GM10248 (cell line): ENCODE data around the gene STOML2.

Source experiments
- CTCF ChIA-PET: fragments of 300-600 bp; sonication (Branson Sonifier 250); formaldehyde crosslinking; extraction: SDS; loops from one replicate; lab custom pipeline; 2021; ENCODE audit warnings: antibody characterized with exemption; lab: Yijun Ruan, JAX
- POLR2A ChIA-PET: fragments of 350-650 bp; sonication (Branson Sonifier 250); formaldehyde crosslinking; extraction: SDS; loops from one replicate; lab custom pipeline; 2020; ENCODE audit warnings: antibody characterized with exemption; lab: Yijun Ruan, JAX
- DNase-seq: peaks from one replicate; pipeline ENCODE4 v3.0.0; 2012; ENCODE audit errors: extremely low spot score
- TF ChIP-seq, protein P1 (sequence below): IDR thresholded peaks from 2 replicates; pipeline ENCODE4 v1.5.1; 2012; ENCODE audit warnings: mild to moderate bottlenecking, low read depth; ENCODE audit errors: extremely low read depth, missing control alignments, control extremely low read depth

The STOML2 gene

DNA sequence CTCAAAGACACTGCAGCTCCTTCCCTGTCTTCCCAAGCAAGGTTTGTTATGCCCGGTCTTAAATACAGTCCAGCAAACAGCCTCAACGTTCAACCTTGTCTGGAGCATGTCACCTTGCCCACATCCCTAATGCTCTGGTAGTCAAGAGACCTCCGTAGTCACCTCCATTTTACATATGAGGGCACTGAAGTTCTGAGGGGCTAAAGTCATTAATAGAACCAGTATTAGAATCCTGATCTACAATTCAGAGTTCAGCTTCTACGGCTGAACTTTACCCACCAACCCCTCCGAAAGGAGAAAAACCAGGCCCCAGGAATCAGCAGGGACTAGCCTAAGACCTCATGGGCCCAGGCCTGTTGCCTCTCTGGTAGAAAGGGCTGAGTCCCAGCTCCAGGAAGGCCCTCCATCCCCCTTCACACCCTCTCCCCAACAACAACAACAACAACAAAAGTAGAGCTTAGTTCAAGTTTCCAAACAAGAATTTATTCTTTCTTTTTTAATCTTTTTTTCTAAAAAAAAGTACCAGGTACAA lies 795 bp upstream of the STOML2 start:
- CTCF ChIA-PET = interaction anchor here (0.9 to 6.4 kb wide), 9 partner anchors 10 to 204 kb away, joined by 3 to 28 read pairs (median 7); partner anchors contain the start of genes ATOSB and VCP
- POLR2A ChIA-PET = interaction anchor here (0.8 to 1.3 kb wide), 5 partner anchors 8 to 32 kb away, joined by 3 to 6 read pairs (median 4); partner anchors contain the start of genes ATOSB, FANCG and VCP
- no peak for DNase-seq
- TF ChIP-seq, protein P1, sequence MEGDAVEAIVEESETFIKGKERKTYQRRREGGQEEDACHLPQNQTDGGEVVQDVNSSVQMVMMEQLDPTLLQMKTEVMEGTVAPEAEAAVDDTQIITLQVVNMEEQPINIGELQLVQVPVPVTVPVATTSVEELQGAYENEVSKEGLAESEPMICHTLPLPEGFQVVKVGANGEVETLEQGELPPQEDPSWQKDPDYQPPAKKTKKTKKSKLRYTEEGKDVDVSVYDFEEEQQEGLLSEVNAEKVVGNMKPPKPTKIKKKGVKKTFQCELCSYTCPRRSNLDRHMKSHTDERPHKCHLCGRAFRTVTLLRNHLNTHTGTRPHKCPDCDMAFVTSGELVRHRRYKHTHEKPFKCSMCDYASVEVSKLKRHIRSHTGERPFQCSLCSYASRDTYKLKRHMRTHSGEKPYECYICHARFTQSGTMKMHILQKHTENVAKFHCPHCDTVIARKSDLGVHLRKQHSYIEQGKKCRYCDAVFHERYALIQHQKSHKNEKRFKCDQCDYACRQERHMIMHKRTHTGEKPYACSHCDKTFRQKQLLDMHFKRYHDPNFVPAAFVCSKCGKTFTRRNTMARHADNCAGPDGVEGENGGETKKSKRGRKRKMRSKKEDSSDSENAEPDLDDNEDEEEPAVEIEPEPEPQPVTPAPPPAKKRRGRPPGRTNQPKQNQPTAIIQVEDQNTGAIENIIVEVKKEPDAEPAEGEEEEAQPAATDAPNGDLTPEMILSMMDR = no peak

DNA sequence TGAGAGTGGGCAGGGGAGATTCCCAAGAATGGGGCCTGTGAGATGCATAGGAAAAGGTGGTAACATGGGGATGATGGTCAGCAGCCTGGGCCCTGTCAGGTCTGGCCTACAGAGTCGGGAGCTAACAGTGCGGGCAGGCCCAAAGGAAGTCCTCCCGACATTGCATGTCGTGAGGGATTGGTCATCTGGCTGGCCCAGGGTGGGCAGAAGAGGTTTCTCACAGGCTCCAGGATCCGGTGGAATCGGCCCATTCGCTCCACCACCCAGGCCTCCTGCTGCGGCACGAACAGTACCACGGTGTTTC lies 514 bp downstream of the STOML2 start:
- TF ChIP-seq, protein P1 = no peak
- ChIA-PET POLR2A (interaction anchor here (1.3 kb wide), 1 partner anchor 30 kb away, joined by 4 read pairs; the partner anchor contains the start of gene VCP), CTCF (interaction anchor here (1.1 to 6.4 kb wide), 9 partner anchors 8 to 203 kb away, joined by 3 to 28 read pairs (median 8); partner anchors contain the start of genes ATOSB and VCP)
- no peak for DNase-seq

DNA sequence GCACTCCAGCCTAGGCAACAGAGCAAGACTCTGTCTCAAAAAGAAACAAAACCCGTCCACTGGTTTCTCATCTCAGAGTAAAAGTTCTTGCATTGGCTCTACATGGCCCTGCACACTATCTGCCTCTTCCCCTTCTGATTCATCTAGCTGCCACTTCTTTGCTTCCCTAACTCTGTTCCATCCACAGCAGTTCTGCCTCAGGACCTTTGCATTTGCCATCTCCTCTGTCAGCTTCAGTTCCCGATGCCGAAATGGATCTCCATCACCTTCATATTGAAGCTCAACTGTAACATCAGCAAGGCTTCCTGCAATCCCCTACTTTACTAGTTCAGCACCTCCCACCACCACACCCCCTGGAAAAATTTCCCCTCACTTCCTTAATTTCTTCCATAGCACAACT lies 5.4 kb downstream of the STOML2 start:
- POLR2A ChIA-PET = interaction anchor here (1.3 kb wide), 1 partner anchor 25 kb away, joined by 6 read pairs; the partner anchor contains the start of gene VCP
- DNase-seq = no peak
- TF ChIP-seq, protein P1 = no peak
- CTCF ChIA-PET = interaction anchor here (0.7 to 8.0 kb wide), 8 partner anchors 19 to 351 kb away, joined by 3 to 177 read pairs (median 6); partner anchors contain the start of genes FANCG and VCP

DNA sequence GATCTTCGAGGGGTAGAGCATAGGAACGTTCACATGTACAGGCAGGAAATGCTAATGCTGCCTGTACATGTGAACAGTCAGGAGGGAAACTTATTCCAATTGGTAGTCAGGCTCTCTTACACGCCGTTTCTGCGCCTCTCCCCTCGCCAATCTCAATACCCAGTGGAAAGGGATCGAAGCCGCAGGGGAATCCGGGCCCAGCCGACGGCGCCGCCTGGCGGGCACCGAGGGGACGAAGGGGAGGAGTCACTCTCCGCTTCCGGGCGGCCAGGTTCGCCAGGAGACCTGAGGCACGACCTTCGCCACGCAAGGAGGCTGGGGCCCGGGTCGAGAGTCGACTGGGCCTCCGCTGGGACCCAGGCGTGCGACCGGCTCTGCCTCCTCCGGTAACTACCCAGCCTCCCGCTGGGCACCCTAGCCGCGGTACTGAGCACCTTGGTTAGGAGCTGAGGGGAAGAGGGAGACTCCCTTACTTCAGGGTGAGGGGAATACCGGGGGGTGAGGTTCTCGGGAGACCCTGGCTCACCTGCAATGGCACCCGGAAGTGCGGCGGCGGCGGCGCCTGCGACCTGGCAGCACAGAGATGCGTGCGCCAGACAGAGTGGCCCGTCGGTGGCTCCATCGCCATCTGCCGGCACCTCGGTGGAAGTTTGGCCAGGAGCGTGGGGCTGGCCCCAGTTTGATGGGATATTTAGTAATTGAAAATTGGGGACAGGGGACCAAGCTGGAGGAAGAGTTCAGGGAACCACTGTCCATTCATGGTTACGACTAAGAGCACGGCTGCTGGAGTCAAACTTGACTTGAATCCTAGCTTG lies 6.7 kb downstream of the STOML2 start, which contains the start of gene PIGO:
PIGO (minus strand) TSS at position 557 of the 815 bp plus-strand sequence. CDS start 1,026 bp downstream, outside the sequence.
- TF ChIP-seq, protein P1 = peak; percentile 96
- ChIA-PET POLR2A (interaction anchor here (1.3 kb wide), 1 partner anchor 24 kb away, joined by 6 read pairs; the partner anchor contains the start of gene VCP), CTCF (interaction anchor here (0.7 to 8.0 kb wide), 33 partner anchors 9 to 561 kb away, joined by 3 to 177 read pairs (median 4); partner anchors contain the start of genes ATOSB, CCDC107, FANCG and RMRP)
- DNase-seq = peak; percentile 89

DNA sequence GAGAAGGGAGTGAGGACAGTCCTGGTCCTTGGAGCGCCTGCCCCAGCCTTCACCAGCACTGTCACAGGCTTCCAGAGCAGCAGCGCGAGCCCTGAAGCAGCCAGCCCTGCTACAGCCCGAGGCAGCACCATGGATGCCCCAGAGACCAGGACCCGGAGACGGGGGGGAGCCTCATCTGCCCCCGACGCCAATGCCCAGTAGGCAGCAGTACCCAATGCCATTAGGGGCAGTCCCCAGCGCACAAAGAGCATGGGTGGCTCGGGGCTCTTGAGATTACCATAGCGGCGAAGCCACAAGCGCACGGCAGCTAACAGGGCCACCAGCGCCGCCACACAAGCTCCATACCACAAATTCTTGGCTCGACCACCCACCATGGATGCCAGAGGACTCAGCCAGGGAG lies 11.4 kb downstream of the STOML2 start:
- ChIA-PET CTCF (interaction anchor here (1.7 to 8.0 kb wide), 3 partner anchors 14 to 193 kb away, joined by 4 to 177 read pairs (median 73); partner anchors contain the start of genes ATOSB, FANCG and VCP), POLR2A (interaction anchor here (1.0 kb wide), 1 partner anchor 12 kb away, joined by 5 read pairs; the partner anchor contains the start of gene FANCG)
- no peak for DNase-seq
- TF ChIP-seq, protein P1 = no peak

DNA sequence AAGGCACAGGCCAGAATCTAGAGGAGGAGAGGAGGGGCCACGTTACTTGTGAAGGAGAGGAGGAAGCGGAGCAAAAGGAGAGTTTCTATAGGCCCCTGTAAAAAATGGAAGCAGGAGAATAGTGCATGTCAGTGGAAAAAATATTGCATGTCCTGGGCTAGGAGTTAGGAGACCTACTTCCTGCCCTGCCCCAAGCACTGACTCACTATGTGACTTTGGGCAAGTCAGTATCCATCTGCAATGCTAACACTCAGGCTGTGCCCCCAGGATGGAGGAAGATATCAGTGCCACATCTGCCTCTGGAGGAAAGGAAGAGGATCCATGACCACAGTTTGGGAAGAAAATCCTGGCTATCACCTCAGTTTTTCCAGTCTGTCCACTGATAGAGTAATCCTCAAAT lies 13.5 kb downstream of the STOML2 start:
- TF ChIP-seq, protein P1 = no peak
- CTCF ChIA-PET = no interaction called here
- POLR2A ChIA-PET = no interaction called here
- no peak for DNase-seq
